NCI-H1930 (cell line): ENCODE data around the gene LIX1.
"Not testable (repeated sequence)": the region's sequence is repeated elsewhere in the genome, so short reads cannot be mapped to it uniquely, and the experiment has no call there.

Source experiments
- DNase-seq, 2 experiments: peaks; one replicate each; lab custom pipeline; 2025; lab: John Stamatoyannopoulos, UW

The LIX1 gene

GRCh38 chr5:97141031-97141430, 1.4 kb downstream of the LIX1 start:
- no peak for DNase-seq

GRCh38 chr5:97140250-97140649, 2.2 kb downstream of the LIX1 start:
- not testable (repeated sequence) for DNase-seq

- DNase-seq = no peak
Observed at GRCh38 chr5:97136475-97136874, 5.9 kb downstream of the LIX1 start.

DNA sequence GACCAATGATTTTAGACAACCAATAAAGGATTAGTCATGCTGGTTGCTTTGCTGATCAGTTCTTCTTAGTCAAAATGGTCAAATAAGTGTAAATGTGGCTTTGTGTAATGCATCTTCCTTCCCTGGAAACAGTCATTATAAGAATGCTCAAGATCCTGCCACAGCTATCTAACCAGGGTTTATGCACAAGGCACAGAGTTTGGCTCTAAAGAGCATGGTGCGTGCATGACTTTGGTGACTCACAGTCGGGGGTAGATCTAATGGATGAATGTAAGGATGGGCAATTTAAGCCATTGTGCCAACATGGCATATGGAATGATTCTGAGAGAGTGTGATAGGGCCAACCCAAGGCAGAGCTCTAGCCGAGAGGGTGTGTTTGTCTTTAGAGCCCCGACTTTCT, 6.5 kb downstream of the LIX1 start:
- no peak for DNase-seq

- no peak for DNase-seq
Observed at GRCh38 chr5:97134634-97135033, 7.8 kb downstream of the LIX1 start.

DNA sequence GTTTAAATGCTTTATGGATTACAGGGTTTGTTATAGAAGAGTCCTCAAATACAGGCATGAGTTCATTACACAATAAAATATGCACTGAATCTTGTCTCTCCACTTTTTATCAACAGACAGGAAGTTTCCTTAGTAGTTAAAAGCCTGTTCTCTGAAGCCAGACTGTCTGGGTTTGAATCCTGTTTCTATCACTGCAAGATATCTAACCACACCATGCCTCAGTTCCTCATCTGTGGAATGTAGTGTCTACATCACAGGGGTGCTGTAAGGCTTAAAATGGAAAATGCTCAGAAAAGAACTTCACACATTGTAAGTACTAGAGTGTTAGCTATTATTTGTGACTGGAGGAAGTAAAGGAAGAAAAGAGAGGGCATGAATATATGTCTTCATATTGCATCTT, 9.3 kb downstream of the LIX1 start:
- no peak for DNase-seq

GRCh38 chr5:97131921-97132320, 10.5 kb downstream of the LIX1 start:
- DNase-seq = no peak

- DNase-seq = no peak
Observed at GRCh38 chr5:97131139-97131710, 11.2 kb downstream of the LIX1 start.

- no peak for DNase-seq
Observed at GRCh38 chr5:97127727-97128126, 14.7 kb downstream of the LIX1 start.

GRCh38 chr5:97125125-97125683, 17.2 kb downstream of the LIX1 start:
- no peak for DNase-seq

DNA sequence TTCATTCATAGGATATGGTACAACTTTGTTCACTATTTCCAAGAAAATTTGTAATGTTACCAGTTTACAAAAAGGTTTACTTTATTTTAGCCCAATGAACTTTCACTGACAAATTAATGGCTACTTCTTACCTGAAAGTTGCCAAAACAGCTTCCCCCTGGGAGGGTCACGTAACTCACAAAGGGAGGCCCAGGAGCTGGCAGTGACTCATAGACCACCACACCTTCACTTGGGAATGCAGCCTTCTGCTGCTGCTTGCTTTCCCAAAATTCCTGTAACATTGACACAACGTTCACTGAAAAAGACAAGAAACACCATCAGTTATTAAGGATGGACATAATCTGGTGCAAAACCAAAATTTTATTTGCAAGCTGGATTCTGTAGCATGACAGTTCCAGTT, 18.1 kb downstream of the LIX1 start:
- no peak for DNase-seq

- no peak for DNase-seq
Observed at GRCh38 chr5:97121848-97122247, 20.6 kb downstream of the LIX1 start.

DNA sequence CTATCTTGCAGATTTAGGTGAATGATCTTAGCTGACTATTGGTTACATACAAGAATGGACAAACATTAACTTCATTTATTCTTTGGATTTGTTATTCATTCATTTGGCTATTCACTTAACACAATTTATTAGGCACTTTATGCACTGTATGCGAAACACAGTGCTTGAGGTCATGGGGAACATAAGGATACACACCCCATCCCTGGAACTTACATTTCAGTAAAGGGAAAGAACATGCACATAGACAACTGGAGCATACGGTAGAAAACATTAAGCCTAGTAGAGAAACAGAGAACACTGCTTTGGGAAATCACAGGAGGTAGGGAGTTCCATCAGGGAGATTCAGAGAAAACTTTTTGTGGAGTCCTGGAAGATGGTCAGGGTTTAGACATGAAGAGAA, 22.2 kb downstream of the LIX1 start:
- no peak for DNase-seq

GRCh38 chr5:97119007-97119390, 23.4 kb downstream of the LIX1 start:
- no peak for DNase-seq

GRCh38 chr5:97118261-97119006, 24.0 kb downstream of the LIX1 start:
- DNase-seq = no peak

DNA sequence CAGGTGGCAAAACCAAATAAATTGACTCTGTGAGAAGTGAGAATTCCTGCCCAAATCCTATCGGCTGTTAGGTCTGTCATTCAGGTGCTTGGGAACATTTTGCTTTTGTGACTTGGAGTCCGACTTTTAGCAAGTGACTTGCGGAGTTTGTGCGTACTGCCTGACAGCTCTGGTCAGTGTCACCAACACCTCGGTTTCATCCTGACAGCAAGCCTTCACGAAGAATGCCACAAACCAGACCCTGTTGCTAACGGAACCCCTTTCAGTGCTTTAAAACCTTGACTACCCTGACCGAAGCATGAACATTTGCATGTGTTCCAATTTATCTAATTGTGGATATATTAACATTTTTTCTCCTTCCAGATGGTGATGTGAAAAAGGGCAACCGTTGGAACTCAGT, 26.5 kb downstream of the LIX1 start:
- no peak for DNase-seq

- DNase-seq = no peak
Observed at GRCh38 chr5:97112230-97112629, 30.2 kb downstream of the LIX1 start.

GRCh38 chr5:97111616-97112015, 30.8 kb downstream of the LIX1 start:
- no peak for DNase-seq

DNA sequence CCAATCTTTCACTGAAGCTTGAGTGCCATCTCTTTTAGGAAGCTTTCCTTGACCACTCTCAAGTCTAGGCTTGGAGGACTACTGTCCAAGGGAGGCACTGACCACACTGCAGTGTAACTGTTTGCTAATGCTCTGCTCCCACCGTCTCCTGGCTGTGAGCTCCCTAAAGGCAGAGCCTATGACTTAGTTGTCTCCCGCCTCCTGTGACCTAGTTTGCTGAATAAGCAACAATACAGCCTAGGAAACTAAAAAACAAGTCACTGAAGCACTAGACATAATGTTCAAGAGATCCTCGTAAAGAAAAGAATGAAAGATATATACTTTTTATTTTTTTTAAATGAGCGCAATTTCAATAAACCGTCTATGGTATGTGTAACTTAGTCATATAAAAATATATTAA, 31.4 kb downstream of the LIX1 start:
- no peak for DNase-seq

- no peak for DNase-seq
Observed at GRCh38 chr5:97107318-97107717, 35.1 kb downstream of the LIX1 start.

- DNase-seq = no peak
Observed at GRCh38 chr5:97106216-97106581, 36.2 kb downstream of the LIX1 start.

DNA sequence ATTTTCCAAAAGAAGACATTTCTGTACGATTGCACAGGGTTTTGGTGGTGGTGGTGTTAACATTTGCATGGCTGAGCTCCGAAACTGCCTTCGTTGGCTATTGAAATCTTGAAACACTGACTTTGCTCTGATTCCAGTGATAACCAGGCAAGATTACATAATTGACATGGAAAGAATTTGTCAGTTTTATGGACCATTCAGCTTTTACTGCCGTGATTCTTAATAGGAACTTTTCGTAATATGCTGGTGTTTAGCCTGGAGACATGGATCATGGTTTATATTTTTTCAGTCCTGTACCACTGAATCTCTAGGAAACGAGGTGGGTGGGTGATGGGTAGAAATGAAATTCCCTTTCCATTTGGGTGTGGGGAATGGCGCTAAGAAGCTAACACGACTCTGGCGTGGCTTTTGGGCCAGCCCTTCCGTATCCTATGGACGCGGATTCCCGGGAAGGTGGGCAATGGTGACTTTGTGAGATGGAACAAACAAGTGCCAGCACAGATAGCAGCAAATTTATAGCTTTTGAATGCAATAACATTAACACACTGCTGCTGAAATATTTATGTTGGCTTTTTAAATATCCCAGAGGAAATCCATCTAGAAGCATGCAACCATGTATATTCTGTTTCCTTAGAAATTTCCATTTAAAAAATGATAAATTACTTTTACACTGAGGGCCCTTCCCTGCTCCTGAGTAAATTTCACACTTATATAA, 36.8 kb downstream of the LIX1 start:
- no peak for DNase-seq

- DNase-seq = no peak
Observed at GRCh38 chr5:97102010-97102470, 40.4 kb downstream of the LIX1 start.
